ENCODE measurements around the gene MFSD11. TPM values are rescaled to one million over a fixed set of nuclear protein-coding genes. Genes with fewer than 3 reads are reported as not detected.

The MFSD11 gene
- total and polyA plus RNA-seq, 2 of the 8 experiments (the other 6 are each of a cell fraction or from before 2014, with no cell fraction given): 17.7 to 19.8 TPM

GRCh38 chr17:76742958-76743357 lies 5.0 kb downstream of the MFSD11 start (continued):
- TF ChIP-seq GABPA (IDR thresholded peaks at IDR 0.05; ENCODE audit: borderline replicate concordance, insufficient read depth, low read length): no peak
